Hepatocyte (in vitro differentiated cells): ENCODE results near the gene CDC14B.

Source experiments
- CTCF ChIP-seq: fragments of 200-600 bp; sonication (generic); IDR thresholded peaks from 2 replicates; pipeline ENCODE4 v1.5.1; 2016; ENCODE audit warnings: antibody characterized with exemption, mild to moderate bottlenecking; ENCODE audit not compliant: poor library complexity
- EZH2phosphoT487 ChIP-seq: fragments of 200-600 bp; sonication (generic); IDR thresholded peaks from one replicate; pipeline ENCODE4 v1.6.1; 2018; ENCODE audit warnings: antibody characterized with exemption, mild to moderate bottlenecking, low read depth, moderate library complexity; ENCODE audit not compliant: unreplicated experiment, severe bottlenecking

GRCh38 chr9:96636368-96636767, 16.7 kb upstream of the CDC14B start:
- no peak for TF ChIP-seq CTCF
- TF ChIP-seq EZH2phosphoT487 = no peak
